AG09319 (cell line): Measurements from ENCODE around the gene LUZP1.

Experiments
- DNase-seq: peaks from one replicate; pipeline ENCODE4 v3.0.0-alpha.2; 2010; ENCODE audit warnings: low read depth; ENCODE audit errors: extremely low read depth
- TF ChIP-seq, protein P1 (sequence below): IDR thresholded peaks from 2 replicates; pipeline ENCODE4 v1.5.1; 2011; ENCODE audit warnings: low read depth, mild to moderate bottlenecking, inconsistent platforms, low read length, moderate library complexity

Gene LUZP1

DNA sequence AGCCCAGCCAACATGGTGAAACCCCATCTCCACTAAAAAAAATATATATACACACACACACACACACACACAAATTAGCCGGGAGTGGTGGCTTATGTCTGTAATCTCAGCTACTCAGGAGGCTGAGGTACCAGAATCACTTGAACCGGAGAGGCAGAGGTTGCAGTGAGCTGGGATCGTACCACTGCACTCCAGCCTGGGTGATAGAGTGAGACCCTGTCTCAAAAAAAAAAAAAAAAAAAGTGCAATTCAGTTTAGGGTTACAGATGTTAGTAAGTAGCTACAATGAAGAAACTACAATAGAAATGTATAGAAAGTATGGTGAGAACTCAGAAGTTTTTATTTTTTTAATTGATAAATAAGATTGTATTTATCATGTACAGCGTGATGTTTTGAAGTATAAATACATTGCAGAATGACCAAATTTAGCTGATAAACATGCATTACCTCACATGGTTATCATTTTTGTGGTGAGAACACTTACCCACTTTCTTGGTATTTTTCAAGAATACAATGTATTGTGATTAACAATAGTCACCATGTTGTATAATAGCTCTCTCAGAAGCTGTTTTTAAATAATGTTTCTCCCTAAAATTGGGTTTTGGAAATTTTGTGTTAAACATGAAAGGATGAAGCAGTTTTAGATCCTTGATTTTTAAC lies 131.4 kb downstream of the LUZP1 start:
- no peak for DNase-seq
- TF ChIP-seq, protein P1, sequence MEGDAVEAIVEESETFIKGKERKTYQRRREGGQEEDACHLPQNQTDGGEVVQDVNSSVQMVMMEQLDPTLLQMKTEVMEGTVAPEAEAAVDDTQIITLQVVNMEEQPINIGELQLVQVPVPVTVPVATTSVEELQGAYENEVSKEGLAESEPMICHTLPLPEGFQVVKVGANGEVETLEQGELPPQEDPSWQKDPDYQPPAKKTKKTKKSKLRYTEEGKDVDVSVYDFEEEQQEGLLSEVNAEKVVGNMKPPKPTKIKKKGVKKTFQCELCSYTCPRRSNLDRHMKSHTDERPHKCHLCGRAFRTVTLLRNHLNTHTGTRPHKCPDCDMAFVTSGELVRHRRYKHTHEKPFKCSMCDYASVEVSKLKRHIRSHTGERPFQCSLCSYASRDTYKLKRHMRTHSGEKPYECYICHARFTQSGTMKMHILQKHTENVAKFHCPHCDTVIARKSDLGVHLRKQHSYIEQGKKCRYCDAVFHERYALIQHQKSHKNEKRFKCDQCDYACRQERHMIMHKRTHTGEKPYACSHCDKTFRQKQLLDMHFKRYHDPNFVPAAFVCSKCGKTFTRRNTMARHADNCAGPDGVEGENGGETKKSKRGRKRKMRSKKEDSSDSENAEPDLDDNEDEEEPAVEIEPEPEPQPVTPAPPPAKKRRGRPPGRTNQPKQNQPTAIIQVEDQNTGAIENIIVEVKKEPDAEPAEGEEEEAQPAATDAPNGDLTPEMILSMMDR, result no peak

DNA sequence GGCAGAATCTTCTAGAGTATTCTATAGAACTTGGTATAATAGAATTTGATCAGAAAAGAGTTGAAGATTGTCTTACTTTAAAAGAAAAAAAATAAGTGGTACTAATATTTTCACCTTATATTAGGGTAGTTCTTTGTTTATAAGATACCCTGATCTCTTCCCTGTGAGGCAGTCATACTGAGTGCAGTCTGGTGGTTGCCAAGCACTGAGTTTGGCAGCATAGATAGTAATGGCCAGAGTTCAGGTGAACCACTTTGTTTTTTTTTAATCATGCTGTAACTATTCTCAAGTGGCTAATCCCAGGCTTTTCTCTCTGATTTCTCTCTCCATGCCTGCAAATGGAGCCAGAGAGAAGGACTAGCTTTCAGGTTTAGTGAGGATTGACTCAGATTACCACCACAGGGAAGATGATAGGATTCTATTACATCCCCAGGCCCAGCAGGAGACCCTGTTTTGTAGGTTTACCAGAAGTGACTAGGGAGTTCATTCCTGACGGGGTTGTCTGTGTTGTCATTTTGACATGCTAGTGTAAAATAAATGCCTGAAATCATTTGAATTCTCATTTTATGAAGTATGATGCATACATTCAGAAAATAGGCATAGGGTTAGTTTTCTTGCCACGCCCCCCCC lies 132.7 kb downstream of the LUZP1 start:
- TF ChIP-seq, protein P1, result no peak
- DNase-seq, result no peak
